NCI-H524 (cell line): Measurements from ENCODE around the gene TCEAL8.
"Not testable (repeated sequence)": the region's sequence is repeated elsewhere in the genome, so short reads cannot be mapped to it uniquely, and the experiment has no call there.

ENCODE experiments used
- DNase-seq, 2 experiments: peaks; one replicate each; lab custom pipeline; 2025; lab: John Stamatoyannopoulos, UW

Gene TCEAL8

GRCh38 chrX:103254921-103255493 lies at the start of gene TCEAL8:
Gene TCEAL8, minus strand, starts transcription at chrX:103255155. Its CDS starts 1,176 bp downstream, at chrX:103253979.
- DNase-seq = peak; percentile 84 to 91

GRCh38 chrX:103304705-103305104 lies 49.8 kb upstream of the TCEAL8 start:
- DNase-seq = no peak

- DNase-seq = no peak
Measured at GRCh38 chrX:103293118-103293517, 38.2 kb upstream of the TCEAL8 start.

- DNase-seq = no peak
Measured at GRCh38 chrX:103279624-103280023, 24.7 kb upstream of the TCEAL8 start.

GRCh38 chrX:103276581-103277002 lies 21.6 kb upstream of the TCEAL8 start, which contains the start of gene TCEAL5:
Gene TCEAL5, minus strand, starts transcription at chrX:103276750. Its CDS starts 2,187 bp downstream, at chrX:103274563.
- DNase-seq = peak; percentile 25 to 71

- DNase-seq = no peak
Measured at GRCh38 chrX:103275947-103276567, 21.1 kb upstream of the TCEAL8 start.

- no peak for DNase-seq
Measured at GRCh38 chrX:103274284-103274683, 19.3 kb upstream of the TCEAL8 start.

- no peak for DNase-seq
Measured at GRCh38 chrX:103258275-103258674, 3.3 kb upstream of the TCEAL8 start.

GRCh38 chrX:103256651-103257050 lies 1.7 kb upstream of the TCEAL8 start:
- DNase-seq = no peak

- peak; percentile 69 to 72 for DNase-seq
Measured at GRCh38 chrX:103254171-103254824, 657 bp downstream of the TCEAL8 start.

- DNase-seq = no peak
Measured at GRCh38 chrX:103253608-103254007, 1.3 kb downstream of the TCEAL8 start.

GRCh38 chrX:103250977-103251376 lies 4.0 kb downstream of the TCEAL8 start:
- no peak for DNase-seq

GRCh38 chrX:103249805-103250204 lies 5.2 kb downstream of the TCEAL8 start:
- DNase-seq = no peak

GRCh38 chrX:103248553-103248952 lies 6.4 kb downstream of the TCEAL8 start:
- peak in 1 of 2 experiments; percentile 4 for DNase-seq

GRCh38 chrX:103240155-103240554 lies 14.8 kb downstream of the TCEAL8 start:
- no peak for DNase-seq

GRCh38 chrX:103236296-103236695 lies 18.7 kb downstream of the TCEAL8 start:
- DNase-seq = no peak

- DNase-seq = not testable (repeated sequence)
Measured at GRCh38 chrX:103235608-103236007, 19.3 kb downstream of the TCEAL8 start.

- DNase-seq = no peak
Measured at GRCh38 chrX:103234869-103235268, 20.1 kb downstream of the TCEAL8 start.

- DNase-seq = no peak
Measured at GRCh38 chrX:103233263-103233662, 21.7 kb downstream of the TCEAL8 start.

- DNase-seq = not testable (repeated sequence)
Measured at GRCh38 chrX:103225918-103226317, 29.0 kb downstream of the TCEAL8 start.

- DNase-seq = no peak
Measured at GRCh38 chrX:103220511-103221323, 34.2 kb downstream of the TCEAL8 start.

- DNase-seq = peak; percentile 39 to 62
Measured at GRCh38 chrX:103215425-103215991, 39.4 kb downstream of the TCEAL8 start.
